Natural killer cell (primary cell): ENCODE data around the gene STAB2. TPM values are rescaled to one million over a fixed set of nuclear protein-coding genes. Genes with fewer than 3 reads are reported as not detected.

ENCODE experiments used
- ATAC-seq, 3 donors: fragments of 150-1000 bp in 2 of 3; fragments of 200-7000 bp in 1 of 3; cut with Tn5 transposase; 1 replicate in 1 of 3; 2 replicates in 2 of 3; pipeline ENCODE4 v1.10.0; 2021; ENCODE audit warnings: mild to moderate bottlenecking in 2 of 3, moderate library complexity in 2 of 3
- DNase-seq, 2 donors: peaks; one replicate each; pipeline versions ENCODE4 v3.0.0 to v3.0.0-alpha.2; 2013 to 2021; ENCODE audit warnings: mixed read lengths in 1 of 2
- H3K27ac ChIP-seq: one replicate; pipeline ENCODE4 v1.5.1; 2013; ENCODE audit warnings: mild to moderate bottlenecking, low read length
- H3K27me3 ChIP-seq: one replicate; pipeline ENCODE4 v1.6.1; 2013; ENCODE audit warnings: low read length; ENCODE audit not compliant: control insufficient read depth, insufficient read depth
- H3K36me3 ChIP-seq: one replicate; pipeline ENCODE4 v1.6.1; 2013; ENCODE audit warnings: low read length; ENCODE audit not compliant: control insufficient read depth, insufficient read depth
- H3K4me1 ChIP-seq: one replicate; pipeline ENCODE4 v1.6.1; 2013; ENCODE audit warnings: low read length; ENCODE audit not compliant: control insufficient read depth, insufficient read depth
- H3K4me3 ChIP-seq: one replicate; pipeline ENCODE4 v1.5.1; 2013; ENCODE audit warnings: low read length
- H3K9me3 ChIP-seq: one replicate; pipeline ENCODE4 v1.6.1; 2013; ENCODE audit warnings: low read length; ENCODE audit not compliant: control insufficient read depth, insufficient read depth
- H3K27ac Mint-ChIP-seq, 2 donors: one replicate each; pipeline ENCODE4 v1.8.0; 2022; ENCODE audit warnings: mild to moderate bottlenecking in 2 of 2, mixed read lengths in 2 of 2, moderate library complexity in 1 of 2
- H3K27me3 Mint-ChIP-seq, 2 donors: one replicate each; pipeline ENCODE4 v1.8.0; 2022; ENCODE audit warnings: low read depth in 2 of 2, mixed read lengths in 2 of 2
- H3K36me3 Mint-ChIP-seq: one replicate; pipeline ENCODE4 v1.8.0; 2022; ENCODE audit warnings: mixed read lengths
- H3K4me1 Mint-ChIP-seq, 2 donors: one replicate each; pipeline ENCODE4 v1.8.0; 2022; ENCODE audit warnings: mixed read lengths in 2 of 2
- H3K4me3 Mint-ChIP-seq: one replicate; pipeline ENCODE4 v1.8.0; 2022; ENCODE audit warnings: mild to moderate bottlenecking, moderate library complexity, mixed read lengths
- H3K9me3 Mint-ChIP-seq, 2 donors: one replicate each; pipeline ENCODE4 v1.8.0; 2022; ENCODE audit warnings: mixed read lengths in 2 of 2
- WGBS: methylation state at CpG from one replicate; pipeline ENCODE4 v1.1.7; 2013; ENCODE audit warnings: missing lambda C conversion rate; ENCODE audit not compliant: insufficient coverage; 5-methylcytosine and 5-hydroxymethylcytosine counted together
- intact Hi-C: fragments of 100-400 bp; cut with micrococcal nuclease; formaldehyde crosslinking; loops from one replicate; pipeline ENCODE4 v1.14.2; 2022
- total RNA-seq, 4 donors: library from RNA; stranded (reverse); fragments of 120-200 nt in 1 of 4; gene quantifications; one replicate each; pipeline versions ENCODE4 v1.2.3 to v1.2.4, GENCODE V29; 2013 to 2022
- TF ChIP-seq, protein P1 (sequence below): fragments of 200-600 bp; IDR thresholded peaks from one replicate; pipeline ENCODE4 v1.8.0; 2022; ENCODE audit warnings: antibody characterized with exemption

Gene STAB2
- total RNA-seq, 3 donors from 2014 or later (not counting 1 experiment from before 2014, with no cell fraction given), result not detected

DNA sequence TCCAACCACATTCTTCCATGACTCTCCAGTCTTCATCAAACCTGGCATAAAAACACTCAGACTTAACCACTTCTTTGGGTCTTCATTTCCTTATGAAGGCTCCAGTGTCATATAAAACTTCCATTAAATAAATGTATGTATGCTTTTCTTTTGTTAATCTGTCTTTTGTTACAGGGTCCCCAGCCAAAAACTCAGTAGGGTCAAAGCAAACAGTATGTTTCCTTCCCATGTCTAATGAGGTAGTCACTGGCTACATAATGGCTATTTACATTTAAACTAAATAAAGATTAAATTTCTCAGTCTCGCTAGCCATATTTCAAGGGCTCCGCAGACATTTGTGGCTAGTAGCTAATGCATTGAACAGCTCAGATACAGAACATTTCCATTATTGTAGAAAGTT, 40.1 kb upstream of the STAB2 start:
- no peaks in the 10 kb centered on the region for H3K9me3 ChIP-seq
- H3K9me3 Mint-ChIP-seq, result no peaks in the 10 kb centered on the region
- ATAC-seq, result no peak
- no peaks in the 10 kb centered on the region for H3K27me3 ChIP-seq
- H3K27me3 Mint-ChIP-seq, result peaks cover 12 to 13% of the 10 kb centered on the region in 2 donors
- H3K36me3 Mint-ChIP-seq, result no peaks in the 10 kb centered on the region
- no peaks in the 10 kb centered on the region for H3K4me1 ChIP-seq
- H3K4me1 Mint-ChIP-seq, result no peaks in the 10 kb centered on the region
- H3K36me3 ChIP-seq, result no peaks in the 10 kb centered on the region
- no peak overlapping the region for H3K27ac ChIP-seq
- H3K4me3 Mint-ChIP-seq, result no peak overlapping the region
- no peak overlapping the region for H3K27ac Mint-ChIP-seq
- TF ChIP-seq, protein P1, sequence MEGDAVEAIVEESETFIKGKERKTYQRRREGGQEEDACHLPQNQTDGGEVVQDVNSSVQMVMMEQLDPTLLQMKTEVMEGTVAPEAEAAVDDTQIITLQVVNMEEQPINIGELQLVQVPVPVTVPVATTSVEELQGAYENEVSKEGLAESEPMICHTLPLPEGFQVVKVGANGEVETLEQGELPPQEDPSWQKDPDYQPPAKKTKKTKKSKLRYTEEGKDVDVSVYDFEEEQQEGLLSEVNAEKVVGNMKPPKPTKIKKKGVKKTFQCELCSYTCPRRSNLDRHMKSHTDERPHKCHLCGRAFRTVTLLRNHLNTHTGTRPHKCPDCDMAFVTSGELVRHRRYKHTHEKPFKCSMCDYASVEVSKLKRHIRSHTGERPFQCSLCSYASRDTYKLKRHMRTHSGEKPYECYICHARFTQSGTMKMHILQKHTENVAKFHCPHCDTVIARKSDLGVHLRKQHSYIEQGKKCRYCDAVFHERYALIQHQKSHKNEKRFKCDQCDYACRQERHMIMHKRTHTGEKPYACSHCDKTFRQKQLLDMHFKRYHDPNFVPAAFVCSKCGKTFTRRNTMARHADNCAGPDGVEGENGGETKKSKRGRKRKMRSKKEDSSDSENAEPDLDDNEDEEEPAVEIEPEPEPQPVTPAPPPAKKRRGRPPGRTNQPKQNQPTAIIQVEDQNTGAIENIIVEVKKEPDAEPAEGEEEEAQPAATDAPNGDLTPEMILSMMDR, result no peak
- H3K4me3 ChIP-seq, result no peak overlapping the region
- intact Hi-C loops, result loop anchor here (10.0 kb wide), 1 partner anchor 1602 kb away; no protein-coding TSS in a partner anchor
- DNase-seq, result no peak
- 93% methylated on average over 2 of the region's 2 CpGs for WGBS

DNA sequence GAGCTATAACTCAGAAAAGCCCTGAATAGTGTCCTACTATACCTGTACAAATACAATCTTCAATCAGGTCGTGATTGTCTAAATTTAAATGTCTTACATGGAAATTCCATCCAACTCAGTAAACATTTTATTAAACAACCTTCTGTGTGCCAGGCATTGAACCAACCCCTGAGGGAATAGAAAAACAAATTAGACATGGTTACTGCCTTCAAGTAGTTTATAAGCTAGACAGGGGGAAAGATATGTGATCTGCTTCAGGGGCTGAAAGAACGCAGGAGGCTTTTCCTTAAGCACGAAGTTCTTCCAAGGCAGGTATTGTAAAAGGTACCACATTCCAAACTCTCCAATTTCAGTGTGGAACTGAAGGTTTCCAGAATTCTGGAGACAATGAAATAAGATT, 39.7 kb upstream of the STAB2 start:
- no peaks in the 10 kb centered on the region for H3K9me3 Mint-ChIP-seq
- 65% methylated on average over 2 of the region's 3 CpGs for WGBS

DNA sequence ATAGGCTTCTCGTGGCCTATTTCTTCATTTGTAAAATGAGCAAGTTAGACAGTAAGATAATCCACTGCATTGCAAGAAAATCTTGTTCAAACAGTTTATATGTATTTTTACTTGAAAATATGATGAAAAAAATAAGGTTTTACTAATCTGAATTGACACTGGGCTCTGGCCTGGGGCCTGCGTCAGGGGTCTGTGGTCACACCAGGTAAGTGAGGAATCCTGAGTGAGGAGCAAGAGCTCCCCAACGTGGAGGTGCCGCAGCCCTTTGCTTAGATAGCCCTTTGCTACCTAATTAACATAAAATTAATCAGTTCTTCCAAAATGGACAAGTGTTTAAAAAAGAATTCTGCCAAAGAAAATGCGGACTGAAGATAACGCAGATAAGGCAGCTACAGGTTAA, 39.1 kb upstream of the STAB2 start:
- 77% methylated on average over 6 of the region's 6 CpGs for WGBS

More for the DNA sequence above, 39.7 kb upstream of the STAB2 start:
- Histone ChIP-seq H3K27ac (no peak overlapping the region), H3K9me3 (no peaks in the 10 kb centered on the region), H3K4me3 (no peak overlapping the region), H3K36me3 (no peaks in the 10 kb centered on the region), H3K27me3 (no peaks in the 10 kb centered on the region), H3K4me1 (no peaks in the 10 kb centered on the region)
- Mint-ChIP-seq H3K36me3 (no peaks in the 10 kb centered on the region), H3K27me3 (peaks cover 12 to 17% of the 10 kb centered on the region in 2 donors), H3K27ac (no peak overlapping the region), H3K4me3 (no peak overlapping the region), H3K4me1 (no peaks in the 10 kb centered on the region)
- no peak for DNase-seq
- ATAC-seq, result no peak
- intact Hi-C loops, result loop anchor here (10.0 kb wide), 1 partner anchor 1603 kb away; no protein-coding TSS in a partner anchor
- TF ChIP-seq, protein P1, result no peak

More for the DNA sequence above, 39.1 kb upstream of the STAB2 start:
- ATAC-seq (no peak), DNase-seq (no peak)
- H3K4me1 ChIP-seq, result no peaks in the 10 kb centered on the region
- Mint-ChIP-seq H3K27me3 (peaks cover 15 to 23% of the 10 kb centered on the region in 2 donors), H3K9me3 (no peaks in the 10 kb centered on the region), H3K4me1 (no peaks in the 10 kb centered on the region), H3K27ac (no peak overlapping the region), H3K4me3 (no peak overlapping the region), H3K36me3 (no peaks in the 10 kb centered on the region)
- no peaks in the 10 kb centered on the region for H3K9me3 ChIP-seq
- intact Hi-C loops, result loop anchor here (1.0 to 10.0 kb wide), 3 partner anchors 599 to 1603 kb away; no protein-coding TSS in a partner anchor
- TF ChIP-seq, protein P1, result no peak
- H3K27ac ChIP-seq, result no peak overlapping the region
- no peaks in the 10 kb centered on the region for H3K36me3 ChIP-seq
- no peak overlapping the region for H3K4me3 ChIP-seq
- H3K27me3 ChIP-seq, result no peaks in the 10 kb centered on the region
